HepG2 (cell line): Measurements from ENCODE around the gene KIN. TPM values are rescaled to one million over a fixed set of nuclear protein-coding genes. Genes with fewer than 3 reads are reported as not detected.
A peak's percentile ranks its signal among the peaks of the same experiment; 100 is the strongest.

ENCODE experiments used
- EP300 ChIP-seq, 3 experiments: sonication (generic) in 1 of 3; formaldehyde crosslinking in 1 of 3; IDR thresholded peaks; 2 replicates each; pipeline versions ENCODE4 v1.5.1 to v1.6.1; 2011 to 2020; ENCODE audit warnings: low read depth in 2 of 3, low read length in 2 of 3, borderline replicate concordance in 1 of 3, improper control_type of control experiment in 1 of 3, mild to moderate bottlenecking in 1 of 3, missing genetic modification reagents in 1 of 3, moderate library complexity in 1 of 3
- GABPA ChIP-seq, 2 experiments: IDR thresholded peaks; 2 replicates each; pipeline ENCODE4 v1.6.1; 2011 to 2016; ENCODE audit warnings: low read depth in 2 of 2, low read length in 1 of 2, missing biosample characterization in 1 of 2, missing genetic modification characterization in 1 of 2
- JARID2 ChIP-seq: sonication (generic); formaldehyde crosslinking; IDR thresholded peaks from 2 replicates; pipeline ENCODE4 v1.8.1; 2023; ENCODE audit warnings: missing genetic modification reagents, inconsistent platforms; ENCODE audit not compliant: insufficient replicate concordance
- KDM3A ChIP-seq: IDR thresholded peaks from 2 replicates; pipeline ENCODE4 v1.6.1; 2018; ENCODE audit warnings: low read depth, missing compliant biosample characterization
- MAFK ChIP-seq, 2 experiments: IDR thresholded peaks in 1 of 2; conservative IDR thresholded peaks in 1 of 2; 2 replicates each; pipeline ENCODE4 v1.6.1; 2011; ENCODE audit warnings: improper control_type of control experiment in 2 of 2, low read length in 2 of 2
- MEIS2 ChIP-seq: sonication (generic); formaldehyde crosslinking; IDR thresholded peaks from 2 replicates; pipeline ENCODE4 v1.9.0; 2021; ENCODE audit warnings: mild to moderate bottlenecking, missing genetic modification reagents
- NAIF1 ChIP-seq: sonication (generic); formaldehyde crosslinking; IDR thresholded peaks from 2 replicates; pipeline ENCODE4 v1.5.0; 2020; ENCODE audit warnings: mild to moderate bottlenecking, missing genetic modification reagents, borderline replicate concordance
- NCOR1 ChIP-seq: fragments of 200-600 bp; sonication (generic); IDR thresholded peaks from 2 replicates; pipeline ENCODE4 v1.7.0; 2017; ENCODE audit warnings: antibody characterized with exemption, low read length, borderline replicate concordance
- RFXANK ChIP-seq: IDR thresholded peaks from 2 replicates; pipeline ENCODE4 v1.6.1; 2016
- SALL2 ChIP-seq: sonication (generic); formaldehyde crosslinking; IDR thresholded peaks from 2 replicates; pipeline ENCODE4 v1.8.1; 2023; ENCODE audit warnings: mild to moderate bottlenecking, missing genetic modification reagents, inconsistent platforms
- SRSF4 ChIP-seq: fragments of 200-400 bp; formaldehyde crosslinking; IDR thresholded peaks from one replicate; pipeline ENCODE4 v1.6.1; 2018; ENCODE audit warnings: mild to moderate bottlenecking, low read depth, low read length, moderate library complexity; ENCODE audit not compliant: poor library complexity, severe bottlenecking
- ZKSCAN5 ChIP-seq: sonication (generic); formaldehyde crosslinking; IDR thresholded peaks from 2 replicates; pipeline ENCODE4 v1.5.1; 2020; ENCODE audit warnings: mild to moderate bottlenecking, missing genetic modification reagents
- ZNF878 ChIP-seq: sonication (generic); formaldehyde crosslinking; IDR thresholded peaks from 2 replicates; pipeline ENCODE4 v1.8.1; 2023; ENCODE audit warnings: mild to moderate bottlenecking, missing genetic modification reagents, moderate library complexity
- polyA plus RNA-seq, 8 experiments: library from polyadenylated mRNA; depleted of rRNA in 3 of 8; stranded (reverse) in 7 of 8; unstranded in 1 of 8; fragments of >200 nt; fragmentation: Illumina TruSeq in 4 of 8; extraction: Trizol in 4 of 8; gene quantifications; 2 replicates each; pipeline versions ENCODE4 v1.2.1 to v1.2.3, GENCODE V29; 2011 to 2016; ENCODE audit warnings: low read depth in 4 of 8, missing spikeins in 1 of 8, mixed read lengths in 1 of 8; ENCODE audit not compliant: insufficient read depth in 1 of 8
- total RNA-seq, 5 experiments: library from RNA; depleted of rRNA; stranded (reverse); fragments of >200 nt; fragmentation: Illumina TruSeq; extraction: Trizol; gene quantifications; 2 replicates each; pipeline ENCODE4 v1.2.3, GENCODE V29; 2016; ENCODE audit warnings: low read depth in 1 of 5
- TF ChIP-seq, protein P1 (sequence below): sonication (generic); formaldehyde crosslinking; IDR thresholded peaks from 2 replicates; pipeline ENCODE4 v1.4.0; 2020; ENCODE audit warnings: missing genetic modification reagents, borderline replicate concordance
- TF ChIP-seq, protein P2 (sequence below): sonication (generic); formaldehyde crosslinking; IDR thresholded peaks from 2 replicates; pipeline ENCODE4 v1.8.0; 2022; ENCODE audit warnings: missing genetic modification reagents, mild to moderate bottlenecking, borderline replicate concordance
- TF ChIP-seq, protein P3 (sequence below): sonication (generic); formaldehyde crosslinking; IDR thresholded peaks from 2 replicates; pipeline ENCODE4 v1.8.1; 2023; ENCODE audit warnings: mild to moderate bottlenecking, missing genetic modification reagents, borderline replicate concordance
- TF ChIP-seq, protein P4 (sequence below): sonication (generic); formaldehyde crosslinking; IDR thresholded peaks from 2 replicates; pipeline ENCODE4 v1.4.0; 2020; ENCODE audit warnings: missing genetic modification reagents
- TF ChIP-seq, protein P5 (sequence below): sonication (generic); formaldehyde crosslinking; IDR thresholded peaks from 2 replicates; pipeline ENCODE4 v1.4.0; 2020; ENCODE audit warnings: mild to moderate bottlenecking, missing genetic modification reagents, borderline replicate concordance

The KIN gene
- total and polyA plus RNA-seq, 2 of the 13 experiments (the other 11 are each of a cell fraction or from before 2014, with no cell fraction given) = 4.9 to 23.2 TPM

DNA sequence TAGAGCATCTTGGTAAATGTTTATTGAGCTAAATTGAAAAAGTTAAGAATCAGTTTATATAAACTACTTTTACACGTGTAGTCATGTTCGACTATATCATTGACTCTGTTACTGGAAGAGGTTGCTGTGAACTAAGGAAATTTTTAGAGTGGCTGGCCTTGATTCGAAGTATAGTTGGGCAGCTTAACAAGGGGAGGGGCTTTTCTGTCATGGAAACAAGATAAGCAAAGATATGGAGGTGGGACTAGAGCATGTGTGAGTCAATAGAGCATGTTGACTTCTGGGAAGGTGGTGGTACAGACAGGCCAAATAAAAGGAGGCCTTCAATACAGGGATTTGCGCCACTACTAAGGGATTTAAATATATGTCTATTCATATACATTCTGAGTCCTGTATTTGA, 7.8 kb upstream of the KIN start (continued):
- TF ChIP-seq ZNF878 (CRISPR knock-in tag) (no peak), JARID2 (no peak), RFXANK (CRISPR knock-in tag) (no peak), KDM3A (CRISPR knock-in tag) (no peak), MEIS2 (CRISPR knock-in tag) (no peak), SRSF4 (no peak), NAIF1 (no peak), MAFK (conservative IDR thresholded peaks at IDR 0.05 in 1 of 2, IDR thresholded peaks at IDR 0.05 in 1 of 2; ENCODE audit: low read length in 2 of 2) (no peak), ZKSCAN5 (no peak), SALL2 (no peak), EP300 (IDR thresholded peaks at IDR 0.05; ENCODE audit: low read depth in 2 of 2, low read length in 2 of 2) (peak in 1 of 2 experiments; percentile 37; a peak in 2 of 4 replicates), EP300 (CRISPR knock-in tag; IDR thresholded peaks at IDR 0.05; ENCODE audit: borderline replicate concordance) (no peak), GABPA (IDR thresholded peaks at IDR 0.05; ENCODE audit: low read depth, low read length) (no peak), GABPA (CRISPR knock-in tag; IDR thresholded peaks at IDR 0.05; ENCODE audit: low read depth) (no peak), NCOR1 (no peak)
- TF ChIP-seq, protein P1, sequence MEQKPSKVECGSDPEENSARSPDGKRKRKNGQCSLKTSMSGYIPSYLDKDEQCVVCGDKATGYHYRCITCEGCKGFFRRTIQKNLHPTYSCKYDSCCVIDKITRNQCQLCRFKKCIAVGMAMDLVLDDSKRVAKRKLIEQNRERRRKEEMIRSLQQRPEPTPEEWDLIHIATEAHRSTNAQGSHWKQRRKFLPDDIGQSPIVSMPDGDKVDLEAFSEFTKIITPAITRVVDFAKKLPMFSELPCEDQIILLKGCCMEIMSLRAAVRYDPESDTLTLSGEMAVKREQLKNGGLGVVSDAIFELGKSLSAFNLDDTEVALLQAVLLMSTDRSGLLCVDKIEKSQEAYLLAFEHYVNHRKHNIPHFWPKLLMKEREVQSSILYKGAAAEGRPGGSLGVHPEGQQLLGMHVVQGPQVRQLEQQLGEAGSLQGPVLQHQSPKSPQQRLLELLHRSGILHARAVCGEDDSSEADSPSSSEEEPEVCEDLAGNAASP (CRISPR knock-in tag) = no peak
- TF ChIP-seq, protein P2, sequence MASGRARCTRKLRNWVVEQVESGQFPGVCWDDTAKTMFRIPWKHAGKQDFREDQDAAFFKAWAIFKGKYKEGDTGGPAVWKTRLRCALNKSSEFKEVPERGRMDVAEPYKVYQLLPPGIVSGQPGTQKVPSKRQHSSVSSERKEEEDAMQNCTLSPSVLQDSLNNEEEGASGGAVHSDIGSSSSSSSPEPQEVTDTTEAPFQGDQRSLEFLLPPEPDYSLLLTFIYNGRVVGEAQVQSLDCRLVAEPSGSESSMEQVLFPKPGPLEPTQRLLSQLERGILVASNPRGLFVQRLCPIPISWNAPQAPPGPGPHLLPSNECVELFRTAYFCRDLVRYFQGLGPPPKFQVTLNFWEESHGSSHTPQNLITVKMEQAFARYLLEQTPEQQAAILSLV (CRISPR knock-in tag) = no peak
- TF ChIP-seq, protein P3, sequence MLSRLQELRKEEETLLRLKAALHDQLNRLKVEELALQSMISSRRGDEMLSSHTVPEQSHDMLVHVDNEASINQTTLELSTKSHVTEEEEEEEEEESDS (CRISPR knock-in tag) = no peak
- TF ChIP-seq, protein P4, sequence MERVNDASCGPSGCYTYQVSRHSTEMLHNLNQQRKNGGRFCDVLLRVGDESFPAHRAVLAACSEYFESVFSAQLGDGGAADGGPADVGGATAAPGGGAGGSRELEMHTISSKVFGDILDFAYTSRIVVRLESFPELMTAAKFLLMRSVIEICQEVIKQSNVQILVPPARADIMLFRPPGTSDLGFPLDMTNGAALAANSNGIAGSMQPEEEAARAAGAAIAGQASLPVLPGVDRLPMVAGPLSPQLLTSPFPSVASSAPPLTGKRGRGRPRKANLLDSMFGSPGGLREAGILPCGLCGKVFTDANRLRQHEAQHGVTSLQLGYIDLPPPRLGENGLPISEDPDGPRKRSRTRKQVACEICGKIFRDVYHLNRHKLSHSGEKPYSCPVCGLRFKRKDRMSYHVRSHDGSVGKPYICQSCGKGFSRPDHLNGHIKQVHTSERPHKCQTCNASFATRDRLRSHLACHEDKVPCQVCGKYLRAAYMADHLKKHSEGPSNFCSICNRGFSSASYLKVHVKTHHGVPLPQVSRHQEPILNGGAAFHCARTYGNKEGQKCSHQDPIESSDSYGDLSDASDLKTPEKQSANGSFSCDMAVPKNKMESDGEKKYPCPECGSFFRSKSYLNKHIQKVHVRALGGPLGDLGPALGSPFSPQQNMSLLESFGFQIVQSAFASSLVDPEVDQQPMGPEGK = 0 out of 2 replicates have a peak, but pooled peaks have one; percentile 29
- TF ChIP-seq, protein P5, sequence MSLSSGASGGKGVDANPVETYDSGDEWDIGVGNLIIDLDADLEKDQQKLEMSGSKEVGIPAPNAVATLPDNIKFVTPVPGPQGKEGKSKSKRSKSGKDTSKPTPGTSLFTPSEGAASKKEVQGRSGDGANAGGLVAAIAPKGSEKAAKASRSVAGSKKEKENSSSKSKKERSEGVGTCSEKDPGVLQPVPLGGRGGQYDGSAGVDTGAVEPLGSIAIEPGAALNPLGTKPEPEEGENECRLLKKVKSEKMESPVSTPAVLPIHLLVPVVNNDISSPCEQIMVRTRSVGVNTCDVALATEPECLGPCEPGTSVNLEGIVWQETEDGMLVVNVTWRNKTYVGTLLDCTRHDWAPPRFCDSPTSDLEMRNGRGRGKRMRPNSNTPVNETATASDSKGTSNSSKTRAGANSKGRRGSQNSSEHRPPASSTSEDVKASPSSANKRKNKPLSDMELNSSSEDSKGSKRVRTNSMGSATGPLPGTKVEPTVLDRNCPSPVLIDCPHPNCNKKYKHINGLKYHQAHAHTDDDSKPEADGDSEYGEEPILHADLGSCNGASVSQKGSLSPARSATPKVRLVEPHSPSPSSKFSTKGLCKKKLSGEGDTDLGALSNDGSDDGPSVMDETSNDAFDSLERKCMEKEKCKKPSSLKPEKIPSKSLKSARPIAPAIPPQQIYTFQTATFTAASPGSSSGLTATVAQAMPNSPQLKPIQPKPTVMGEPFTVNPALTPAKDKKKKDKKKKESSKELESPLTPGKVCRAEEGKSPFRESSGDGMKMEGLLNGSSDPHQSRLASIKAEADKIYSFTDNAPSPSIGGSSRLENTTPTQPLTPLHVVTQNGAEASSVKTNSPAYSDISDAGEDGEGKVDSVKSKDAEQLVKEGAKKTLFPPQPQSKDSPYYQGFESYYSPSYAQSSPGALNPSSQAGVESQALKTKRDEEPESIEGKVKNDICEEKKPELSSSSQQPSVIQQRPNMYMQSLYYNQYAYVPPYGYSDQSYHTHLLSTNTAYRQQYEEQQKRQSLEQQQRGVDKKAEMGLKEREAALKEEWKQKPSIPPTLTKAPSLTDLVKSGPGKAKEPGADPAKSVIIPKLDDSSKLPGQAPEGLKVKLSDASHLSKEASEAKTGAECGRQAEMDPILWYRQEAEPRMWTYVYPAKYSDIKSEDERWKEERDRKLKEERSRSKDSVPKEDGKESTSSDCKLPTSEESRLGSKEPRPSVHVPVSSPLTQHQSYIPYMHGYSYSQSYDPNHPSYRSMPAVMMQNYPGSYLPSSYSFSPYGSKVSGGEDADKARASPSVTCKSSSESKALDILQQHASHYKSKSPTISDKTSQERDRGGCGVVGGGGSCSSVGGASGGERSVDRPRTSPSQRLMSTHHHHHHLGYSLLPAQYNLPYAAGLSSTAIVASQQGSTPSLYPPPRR (CRISPR knock-in tag) = no peak
